NCI-H187 treated with DMSO at 0.1 percent for 48 hours (cell line): ENCODE data around the gene TCEAL9.
"Not testable (repeated sequence)": the region's sequence is repeated elsewhere in the genome, so short reads cannot be mapped to it uniquely, and the experiment has no call there.

ENCODE experiments used
- DNase-seq: peaks from one replicate; lab custom pipeline; 2025; lab: John Stamatoyannopoulos, UW

Gene TCEAL9

GRCh38 chrX:103373581-103373980, 17.3 kb downstream of the TCEAL9 start:
- DNase-seq: no peak

- no peak for DNase-seq
These were observed 20.0 kb downstream of the TCEAL9 start, which contains the start of gene BEX3 for GRCh38 chrX:103376118-103376978. Gene BEX3, plus strand, starts transcription at chrX:103376538. Its CDS starts 984 bp downstream, at chrX:103377522.

DNA sequence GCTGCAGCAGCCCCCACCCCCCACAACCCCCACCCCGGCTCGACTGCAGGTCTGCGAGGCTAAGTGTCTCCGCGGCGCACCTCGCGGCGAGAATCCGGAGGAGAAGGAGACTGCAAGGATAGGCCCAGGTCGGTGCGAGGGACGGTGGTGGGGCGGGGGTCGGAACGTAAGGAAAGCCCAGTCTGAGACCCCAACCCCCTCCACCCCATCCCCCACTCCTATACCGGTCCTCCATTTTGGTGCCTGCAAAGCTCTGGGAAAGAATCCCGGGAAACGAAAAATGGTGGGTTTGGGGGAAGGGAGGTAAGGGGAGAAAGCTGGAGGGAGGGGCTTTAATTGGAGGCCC, 20.6 kb downstream of the TCEAL9 start:
- DNase-seq: no peak

DNA sequence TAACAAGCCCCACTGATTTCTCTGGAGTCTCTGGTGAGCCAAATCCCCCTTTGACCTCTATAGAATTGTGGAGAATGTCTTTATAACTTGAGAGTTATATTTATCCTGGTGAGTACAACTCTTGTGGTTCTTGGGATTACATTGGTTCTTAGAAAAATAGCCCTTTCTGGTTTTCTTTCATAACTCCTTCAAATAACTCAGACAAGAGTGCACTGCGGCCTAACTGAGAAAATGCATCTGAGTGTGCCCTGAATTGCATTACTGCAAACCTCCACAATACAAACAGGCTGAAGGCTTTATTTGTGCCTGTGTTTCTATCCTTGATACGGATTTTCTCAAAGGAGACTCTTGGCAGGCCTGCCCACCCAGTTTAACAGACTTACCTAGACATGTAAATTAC, 22.7 kb downstream of the TCEAL9 start:
- DNase-seq: no peak

GRCh38 chrX:103382877-103383276, 26.6 kb downstream of the TCEAL9 start:
- no peak for DNase-seq

GRCh38 chrX:103384672-103385071, 28.4 kb downstream of the TCEAL9 start:
- DNase-seq: no peak

- not testable (repeated sequence) for DNase-seq
These were observed 29.1 kb downstream of the TCEAL9 start for GRCh38 chrX:103385283-103385830.

- no peak for DNase-seq
These were observed 30.0 kb downstream of the TCEAL9 start for GRCh38 chrX:103386332-103386731.

GRCh38 chrX:103393487-103393886, 37.2 kb downstream of the TCEAL9 start:
- no peak for DNase-seq

DNA sequence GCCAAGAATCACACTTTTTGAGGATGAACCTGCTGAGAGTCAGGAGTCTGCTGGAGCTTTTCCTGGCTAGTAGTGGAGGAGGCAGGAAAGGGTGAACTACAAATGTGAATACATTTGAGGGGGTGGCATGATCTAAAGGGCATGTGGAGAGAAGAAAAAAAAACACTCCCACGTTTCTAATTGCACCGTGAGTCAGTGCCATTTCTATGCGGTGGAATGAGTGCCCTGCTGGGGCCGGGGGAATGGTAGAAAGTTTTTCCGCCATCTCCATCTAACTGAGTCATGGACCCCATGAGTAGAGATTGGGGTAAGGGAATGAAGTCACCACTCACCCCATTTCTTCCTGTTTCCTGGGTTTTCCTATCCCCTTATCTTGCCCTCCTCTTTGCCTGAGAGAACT, 39.9 kb downstream of the TCEAL9 start:
- no peak for DNase-seq

- DNase-seq: no peak
These were observed 40.4 kb downstream of the TCEAL9 start for GRCh38 chrX:103396660-103397059.

- DNase-seq: no peak
These were observed 41.4 kb downstream of the TCEAL9 start for GRCh38 chrX:103397707-103398106.

- DNase-seq: no peak
These were observed 42.1 kb downstream of the TCEAL9 start for GRCh38 chrX:103398421-103398864.

GRCh38 chrX:103399744-103400143, 43.4 kb downstream of the TCEAL9 start:
- DNase-seq: no peak

DNA sequence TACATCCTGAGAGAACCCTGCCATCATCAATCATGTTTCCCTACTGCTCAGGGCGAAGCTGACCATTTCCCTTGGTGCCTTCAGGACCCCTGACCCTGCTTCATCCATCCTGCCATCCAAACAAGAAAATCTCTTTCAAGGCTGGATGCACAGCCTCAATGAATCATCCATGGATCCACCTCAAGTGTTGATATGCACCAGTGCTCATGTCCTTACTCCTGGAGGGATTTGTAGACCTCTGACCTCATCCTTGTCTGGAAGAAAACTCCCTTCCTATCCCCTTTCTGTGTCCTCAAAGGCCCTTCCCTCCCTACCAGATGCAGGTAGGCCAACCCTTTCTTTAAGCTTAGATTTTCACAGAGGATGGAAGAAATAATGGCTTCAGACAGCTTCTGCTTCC, 44.6 kb downstream of the TCEAL9 start:
- no peak for DNase-seq

- DNase-seq: no peak
These were observed 48.1 kb downstream of the TCEAL9 start for GRCh38 chrX:103404231-103405008.

DNA sequence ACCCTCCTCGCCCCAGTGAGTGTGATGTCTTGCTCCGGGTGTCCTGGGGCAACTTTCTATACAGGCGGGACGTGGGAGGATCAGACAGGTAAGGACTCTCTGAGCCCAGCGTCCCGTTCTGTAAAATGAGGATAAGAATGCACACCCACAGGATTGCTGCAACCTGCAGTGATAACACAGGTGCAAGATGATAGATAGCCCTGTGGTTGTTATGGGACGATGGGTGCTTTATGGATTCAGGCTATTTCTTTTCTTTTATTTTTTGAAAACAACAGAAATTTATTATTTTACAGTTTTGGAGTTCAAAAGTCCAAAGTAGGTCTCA, 48.7 kb downstream of the TCEAL9 start:
- no peak for DNase-seq

DNA sequence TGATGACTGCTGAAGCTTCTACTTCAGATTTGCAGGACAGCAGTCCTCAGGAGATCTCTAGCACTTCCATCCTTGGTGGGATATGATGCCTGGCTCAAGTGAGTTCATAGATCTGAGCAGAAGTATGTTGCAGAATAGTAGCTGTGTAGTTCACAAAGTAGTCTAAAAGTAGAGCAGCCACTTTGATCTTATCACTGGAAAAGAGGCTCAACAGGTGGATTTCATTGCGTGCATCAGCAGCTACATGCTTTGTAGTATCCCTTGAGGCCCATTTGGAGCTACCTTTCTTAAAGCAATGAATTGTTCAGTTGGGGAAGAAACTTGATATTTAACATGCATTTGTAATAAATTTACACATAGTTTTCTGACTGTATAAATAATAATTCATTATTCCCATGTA, 50.0 kb downstream of the TCEAL9 start:
- DNase-seq: no peak

- DNase-seq: no peak
These were observed 51.5 kb downstream of the TCEAL9 start for GRCh38 chrX:103407776-103408175.
